Activated CD4-positive, alpha-beta memory T cell treated with anti-CD3 and anti-CD28 coated beads, Interleukin-2, amount 10 ng/mL, durations not matched to agents 7 days and 5 days (primary cell): ENCODE measurements around the gene PREPL. TPM values are rescaled to one million over a fixed set of nuclear protein-coding genes. Genes with fewer than 3 reads are reported as not detected.

Experiments used
- CTCF ChIA-PET: fragments of 350-600 bp; sonication (Branson Sonifier 250); formaldehyde crosslinking; loops from one replicate; lab custom pipeline; 2021; ENCODE audit warnings: antibody characterized with exemption, inconsistent platforms; lab: Charles Lee
- POLR2A ChIA-PET: fragments of 350-600 bp; sonication (Branson Sonifier 250); formaldehyde crosslinking; loops from one replicate; lab custom pipeline; 2021; ENCODE audit warnings: antibody characterized with exemption; lab: Charles Lee
- DNase-seq: peaks from one replicate; pipeline ENCODE4 v3.0.0-alpha.2; 2020
- H3K27ac Mint-ChIP-seq: one replicate; pipeline ENCODE4 v1.8.0; 2021; ENCODE audit warnings: mild to moderate bottlenecking, mixed read lengths
- H3K27me3 Mint-ChIP-seq: one replicate; pipeline ENCODE4 v1.8.0; 2021; ENCODE audit warnings: mixed read lengths
- H3K36me3 Mint-ChIP-seq: one replicate; pipeline ENCODE4 v1.8.0; 2021; ENCODE audit warnings: low read depth, mixed read lengths
- H3K4me1 Mint-ChIP-seq: one replicate; pipeline ENCODE4 v1.8.0; 2021; ENCODE audit warnings: mixed read lengths
- H3K4me3 Mint-ChIP-seq: one replicate; pipeline ENCODE4 v1.8.0; 2021; ENCODE audit warnings: mild to moderate bottlenecking, mixed read lengths
- H3K9me3 Mint-ChIP-seq: one replicate; pipeline ENCODE4 v1.8.0; 2021; ENCODE audit warnings: mixed read lengths
- total RNA-seq, 2 experiments: library from RNA; stranded (reverse); gene quantifications; one replicate each; pipeline ENCODE4 v1.2.3, GENCODE V29; 2021

The PREPL gene
- total RNA-seq, 2 experiments from 2014 or later = 20.2 to 21.7 TPM

DNA sequence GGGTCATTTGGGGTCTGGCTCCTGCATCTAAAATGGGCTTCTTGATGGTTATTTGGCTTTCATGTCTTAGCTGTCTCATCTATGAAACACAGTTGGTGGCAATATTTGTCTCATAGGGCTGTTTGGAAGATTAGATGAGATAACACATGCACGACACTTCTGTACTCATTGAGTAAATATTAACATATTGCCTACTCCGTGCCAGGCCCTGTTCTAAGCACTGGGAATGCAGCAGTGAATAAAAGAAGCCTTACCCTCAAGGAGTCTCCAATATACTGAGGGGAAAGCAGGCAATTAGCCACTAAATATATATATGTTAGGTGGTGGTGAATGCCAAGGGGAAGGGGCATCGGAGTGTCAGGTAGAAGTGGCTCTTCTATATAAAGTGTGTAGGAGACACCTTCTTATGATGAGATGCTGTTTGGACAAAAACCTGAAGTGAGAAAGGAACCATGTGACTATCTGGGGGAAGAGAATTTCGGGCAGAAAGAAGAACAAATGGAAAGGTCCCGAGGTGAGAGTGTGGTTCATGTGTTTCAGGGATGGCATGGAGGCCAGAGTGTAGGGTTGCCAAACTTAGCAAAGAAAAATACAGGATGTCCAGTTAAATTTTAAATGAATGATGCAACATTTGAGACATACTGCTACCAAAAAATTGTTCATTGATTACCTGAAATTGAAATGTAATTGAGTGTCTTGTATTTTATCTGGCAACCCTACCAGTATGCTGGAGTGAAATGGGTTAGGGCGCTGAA, 74.2 kb downstream of the PREPL start:
- H3K27me3 Mint-ChIP-seq = peaks cover 16% of the 10 kb centered on the region

GRCh38 chr2:44286119-44286883, 75.0 kb downstream of the PREPL start:
- POLR2A ChIA-PET = interaction anchor here (0.6 kb wide), 1 partner anchor 19 kb away, joined by 3 read pairs; no protein-coding TSS in a partner anchor

More for the DNA sequence above, 74.2 kb downstream of the PREPL start:
- no peak overlapping the region for H3K4me3 Mint-ChIP-seq
- H3K4me1 Mint-ChIP-seq = no peaks in the 10 kb centered on the region
- DNase-seq = no peak
- no peak overlapping the region for H3K27ac Mint-ChIP-seq
- ChIA-PET CTCF (no interaction called here), POLR2A (no interaction called here)
- H3K36me3 Mint-ChIP-seq = no peaks in the 10 kb centered on the region
- no peaks in the 10 kb centered on the region for H3K9me3 Mint-ChIP-seq

DNA sequence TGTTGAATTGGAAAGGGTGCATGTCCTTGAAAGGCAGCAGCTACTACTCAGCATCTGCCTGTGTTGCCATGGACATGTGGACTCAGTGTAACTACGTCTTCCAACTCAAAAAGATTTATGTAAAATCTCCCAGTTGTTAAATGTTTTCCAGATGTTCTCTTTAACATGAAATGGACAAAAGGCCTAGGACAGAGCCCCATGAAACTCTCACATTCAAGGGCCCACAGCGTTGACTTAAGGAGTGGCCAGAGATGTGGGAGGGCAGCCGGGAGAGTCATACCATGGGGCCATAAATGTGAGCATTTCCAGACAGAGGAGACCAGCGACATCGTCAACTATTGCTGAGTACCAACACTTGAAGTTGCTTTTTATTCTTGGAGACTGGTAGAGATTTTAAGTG, 76.1 kb downstream of the PREPL start:
- Mint-ChIP-seq H3K4me3 (no peak overlapping the region), H3K27me3 (peaks cover 13% of the 10 kb centered on the region), H3K9me3 (no peaks in the 10 kb centered on the region), H3K4me1 (no peaks in the 10 kb centered on the region), H3K36me3 (no peaks in the 10 kb centered on the region), H3K27ac (no peak overlapping the region)
- POLR2A ChIA-PET = no interaction called here
- no peak for DNase-seq
- CTCF ChIA-PET = no interaction called here

More at GRCh38 chr2:44286119-44286883, 75.0 kb downstream of the PREPL start:
- Mint-ChIP-seq H3K27me3 (peaks cover 16% of the 10 kb centered on the region), H3K27ac (no peak overlapping the region), H3K36me3 (no peaks in the 10 kb centered on the region), H3K9me3 (no peaks in the 10 kb centered on the region), H3K4me1 (no peaks in the 10 kb centered on the region), H3K4me3 (no peak overlapping the region)
- CTCF ChIA-PET = no interaction called here
- DNase-seq = no peak

DNA sequence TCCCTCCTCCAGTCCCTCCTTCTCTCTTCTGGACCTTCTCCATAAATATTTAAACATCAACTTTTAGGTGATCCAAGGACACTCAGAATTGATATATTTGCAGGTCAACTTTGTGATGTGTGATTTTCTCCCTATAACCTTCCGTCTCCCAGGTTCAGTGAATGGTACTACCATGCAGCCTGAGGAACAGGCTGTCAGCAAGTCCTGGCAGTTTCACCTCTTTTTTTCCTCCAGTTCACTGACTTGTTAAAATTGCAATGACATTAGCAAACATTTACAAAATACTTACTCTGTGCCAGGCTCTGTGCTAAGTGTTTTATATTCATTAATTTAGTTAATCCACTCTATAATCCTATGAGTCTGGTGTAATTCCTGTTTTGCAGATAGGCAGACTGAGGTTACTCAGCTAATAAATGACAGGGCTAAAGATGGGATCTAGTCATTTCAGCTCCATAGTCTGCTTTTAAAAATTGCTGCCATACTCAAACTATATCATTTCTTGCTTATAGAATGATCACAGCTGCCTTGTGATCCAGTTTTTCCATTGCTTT, 78.1 kb downstream of the PREPL start:
- H3K4me1 Mint-ChIP-seq = no peaks in the 10 kb centered on the region
- H3K4me3 Mint-ChIP-seq = no peak overlapping the region
- H3K27me3 Mint-ChIP-seq = peaks cover 12% of the 10 kb centered on the region
- H3K27ac Mint-ChIP-seq = no peak overlapping the region
- no peak for DNase-seq
- ChIA-PET POLR2A (no interaction called here), CTCF (no interaction called here)
- no peaks in the 10 kb centered on the region for H3K36me3 Mint-ChIP-seq
- H3K9me3 Mint-ChIP-seq = no peaks in the 10 kb centered on the region

GRCh38 chr2:44280869-44281268, 80.4 kb downstream of the PREPL start:
- Mint-ChIP-seq H3K4me3 (no peak overlapping the region), H3K27me3 (peaks cover 9% of the 10 kb centered on the region), H3K9me3 (no peaks in the 10 kb centered on the region), H3K27ac (no peak overlapping the region), H3K4me1 (no peaks in the 10 kb centered on the region), H3K36me3 (no peaks in the 10 kb centered on the region)
- ChIA-PET CTCF (no interaction called here), POLR2A (no interaction called here)
- DNase-seq = no peak

DNA sequence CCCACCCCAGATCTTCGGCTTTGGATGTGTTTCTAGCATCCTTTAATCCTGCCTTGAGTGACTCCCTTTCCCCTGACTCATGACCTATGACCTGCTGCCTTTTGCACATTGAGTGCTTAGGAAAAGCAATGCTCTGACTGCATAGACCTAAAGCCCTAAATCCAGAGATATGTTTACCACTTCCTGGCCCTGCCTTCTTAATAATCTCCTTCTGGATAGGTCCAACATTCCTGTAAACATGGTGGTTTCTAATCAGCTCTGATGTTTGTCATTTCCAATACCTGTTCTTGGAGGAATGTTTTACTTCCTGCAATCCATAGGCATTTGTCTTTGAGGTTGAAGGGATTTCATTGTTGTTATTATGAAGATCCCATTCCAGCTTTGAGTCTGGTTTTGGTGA, 83.8 kb downstream of the PREPL start:
- H3K27ac Mint-ChIP-seq = no peak overlapping the region
- no peaks in the 10 kb centered on the region for H3K36me3 Mint-ChIP-seq
- DNase-seq = no peak
- H3K4me3 Mint-ChIP-seq = no peak overlapping the region
- POLR2A ChIA-PET = no interaction called here
- H3K27me3 Mint-ChIP-seq = peaks cover 3% of the 10 kb centered on the region
- H3K9me3 Mint-ChIP-seq = no peaks in the 10 kb centered on the region
- H3K4me1 Mint-ChIP-seq = no peaks in the 10 kb centered on the region
- CTCF ChIA-PET = no interaction called here

DNA sequence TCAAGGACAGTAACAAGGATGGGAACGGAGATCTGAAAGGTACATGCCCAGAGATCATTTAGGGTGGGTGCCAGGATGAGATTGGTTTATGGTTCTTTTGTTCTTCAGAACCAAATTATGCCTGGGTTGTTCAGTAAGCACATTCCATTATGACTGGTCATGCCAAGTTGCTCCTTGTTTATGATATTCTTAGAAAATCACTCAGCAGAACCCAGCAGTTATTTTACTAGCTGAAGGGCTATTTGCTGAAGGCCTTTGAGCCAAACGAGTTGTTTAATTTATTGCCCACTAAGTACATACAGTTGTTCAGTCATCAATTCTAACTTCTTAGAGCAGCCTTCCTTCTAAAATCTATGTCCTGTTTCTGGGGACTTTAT, 85.4 kb downstream of the PREPL start:
- CTCF ChIA-PET = no interaction called here
- no peaks in the 10 kb centered on the region for H3K9me3 Mint-ChIP-seq
- POLR2A ChIA-PET = no interaction called here
- no peak overlapping the region for H3K4me3 Mint-ChIP-seq
- no peaks in the 10 kb centered on the region for H3K36me3 Mint-ChIP-seq
- no peaks in the 10 kb centered on the region for H3K4me1 Mint-ChIP-seq
- no peak for DNase-seq
- no peaks in the 10 kb centered on the region for H3K27me3 Mint-ChIP-seq
- H3K27ac Mint-ChIP-seq = no peak overlapping the region

- ChIA-PET CTCF (interaction anchor here (0.6 to 1.2 kb wide), 2 partner anchors 186 to 230 kb away, joined by 3 to 4 read pairs; no protein-coding TSS in a partner anchor), POLR2A (no interaction called here)
- Mint-ChIP-seq H3K36me3 (no peaks in the 10 kb centered on the region), H3K27ac (no peak overlapping the region), H3K4me3 (no peak overlapping the region), H3K9me3 (no peaks in the 10 kb centered on the region), H3K4me1 (no peaks in the 10 kb centered on the region), H3K27me3 (peaks cover 1% of the 10 kb centered on the region)
- no peak for DNase-seq
Observed at GRCh38 chr2:44273596-44273995, 87.7 kb downstream of the PREPL start.

- POLR2A ChIA-PET = no interaction called here
- Mint-ChIP-seq H3K36me3 (no peaks in the 10 kb centered on the region), H3K27ac (no peak overlapping the region), H3K9me3 (no peaks in the 10 kb centered on the region), H3K4me1 (no peaks in the 10 kb centered on the region), H3K27me3 (peaks cover 1% of the 10 kb centered on the region), H3K4me3 (no peak overlapping the region)
- CTCF ChIA-PET = interaction anchor here (1.2 kb wide), 1 partner anchor 229 kb away, joined by 4 read pairs; no protein-coding TSS in a partner anchor
- no peak for DNase-seq
Observed at GRCh38 chr2:44273076-44273475, 88.2 kb downstream of the PREPL start.

- Mint-ChIP-seq H3K27ac (no peak overlapping the region), H3K36me3 (no peaks in the 10 kb centered on the region), H3K9me3 (no peaks in the 10 kb centered on the region), H3K4me3 (no peak overlapping the region), H3K4me1 (no peaks in the 10 kb centered on the region), H3K27me3 (peaks cover 1% of the 10 kb centered on the region)
- ChIA-PET POLR2A (no interaction called here), CTCF (no interaction called here)
- DNase-seq = no peak
Observed at GRCh38 chr2:44271296-44271695, 90.0 kb downstream of the PREPL start.

DNA sequence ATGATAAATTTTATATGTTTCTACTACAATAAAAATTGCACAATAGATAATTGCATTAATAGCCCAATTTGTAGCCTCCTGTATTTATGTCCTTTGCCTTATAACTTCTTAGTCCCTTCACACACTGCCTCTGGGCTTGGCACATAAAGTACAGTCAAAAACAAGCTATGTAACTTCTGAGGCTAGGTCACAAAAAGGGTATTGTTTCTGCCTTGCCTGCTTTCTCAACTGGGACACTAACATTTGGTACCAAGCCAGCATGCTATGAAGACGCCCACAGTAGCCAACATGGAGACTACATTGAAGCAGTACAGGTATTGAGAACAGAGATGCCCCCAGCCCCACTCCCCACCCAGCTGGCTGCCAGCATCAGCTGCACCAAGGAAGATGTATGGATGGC, 91.5 kb downstream of the PREPL start:
- Mint-ChIP-seq H3K36me3 (no peaks in the 10 kb centered on the region), H3K4me3 (no peak overlapping the region), H3K27me3 (peaks cover 5% of the 10 kb centered on the region), H3K27ac (no peak overlapping the region), H3K9me3 (no peaks in the 10 kb centered on the region), H3K4me1 (no peaks in the 10 kb centered on the region)
- no peak for DNase-seq
- POLR2A ChIA-PET = no interaction called here
- CTCF ChIA-PET = no interaction called here

- Mint-ChIP-seq H3K27ac (no peak overlapping the region), H3K27me3 (peaks cover 5% of the 10 kb centered on the region), H3K4me3 (no peak overlapping the region), H3K9me3 (no peaks in the 10 kb centered on the region), H3K36me3 (no peaks in the 10 kb centered on the region), H3K4me1 (no peaks in the 10 kb centered on the region)
- no peak for DNase-seq
- CTCF ChIA-PET = interaction anchor here (1.2 kb wide), 1 partner anchor 25 kb away, joined by 3 read pairs; no protein-coding TSS in a partner anchor
- POLR2A ChIA-PET = no interaction called here
Observed at GRCh38 chr2:44267796-44268648, 93.3 kb downstream of the PREPL start.
